Stimulated activated CD8-positive, alpha-beta memory T cell treated with anti-CD3 and anti-CD28 coated beads, Interleukin-12 subunit alpha, Interleukin-12 subunit beta, amount 100 ng/mL, for 24 hours (primary cell): ENCODE results near the gene CCDC201.
"Not testable (repeated sequence)": the region's sequence is repeated elsewhere in the genome, so short reads cannot be mapped to it uniquely, and the experiment has no call there.

Experiments used
- DNase-seq: peaks from one replicate; pipeline ENCODE4 v3.0.0-alpha.2; 2020; ENCODE audit errors: extremely low read depth

Gene CCDC201

GRCh38 chr7:45817016-45817415, 55.9 kb downstream of the CCDC201 start:
- DNase-seq: not testable (repeated sequence)

- DNase-seq: not testable (repeated sequence)
Measured at GRCh38 chr7:45814216-45815118, 58.4 kb downstream of the CCDC201 start.

- DNase-seq: not testable (repeated sequence)
Measured at GRCh38 chr7:45813771-45814170, 59.1 kb downstream of the CCDC201 start.

GRCh38 chr7:45812946-45813345, 59.9 kb downstream of the CCDC201 start:
- no peak for DNase-seq

GRCh38 chr7:45811652-45812234, 61.1 kb downstream of the CCDC201 start:
- DNase-seq: not testable (repeated sequence)

- DNase-seq: not testable (repeated sequence)
Measured at GRCh38 chr7:45810451-45811005, 62.4 kb downstream of the CCDC201 start.
